K562 (cell line): ENCODE measurements around the gene ENTREP1. TPM values are rescaled to one million over a fixed set of nuclear protein-coding genes. Genes with fewer than 3 reads are reported as not detected.

ENCODE experiments used
- ATAC-seq: fragments of 200-7000 bp; cut with Tn5 transposase; 3 replicates; pipeline ENCODE4 v1.9.1; 2020; ENCODE audit warnings: moderate library complexity
- BruUV-seq: library from RNA; stranded (reverse); fragments of 400-500 nt; replicated peaks from 2 replicates; lab custom pipeline; 2021; lab: Mats Ljungman, UMichigan
- CTCF ChIA-PET: fragments of 300-600 bp; formaldehyde crosslinking; extraction: SDS; loops from one replicate; lab custom pipeline; 2021; ENCODE audit warnings: low intra/inter-chr PET ratio; lab: Yijun Ruan, JAX
- POLR2A ChIA-PET: fragments of 300-600, 350-650 bp; sonication (Branson Sonifier 250); formaldehyde crosslinking; extraction: SDS; loops from one replicate; lab custom pipeline; 2021; ENCODE audit warnings: antibody characterized with exemption, inconsistent platforms; lab: Yijun Ruan, JAX
- DNase-seq, 4 experiments: peaks; one replicate each; pipeline versions ENCODE4 v3.0.0 to v3.0.0-alpha.2; 2011 to 2018; ENCODE audit warnings: low spot score in 3 of 4, mixed read lengths in 3 of 4; ENCODE audit errors: extremely low read depth in 1 of 4
- FAIRE-seq: peaks from 2 replicates; lab custom pipeline; 2011; peaks lifted over from hg19 to GRCh38; lab: Jason Lieb, UNC
- H2AFZ ChIP-seq: 2 replicates; pipeline ENCODE4 v1.6.0; 2011; ENCODE audit warnings: low read depth, low read length, control low read depth, inconsistent platforms
- H3K27ac ChIP-seq: fragments of 200-600 bp; 3 replicates; pipeline ENCODE4 v1.8.0; 2011; ENCODE audit warnings: low read depth, mild to moderate bottlenecking, control low read depth, inconsistent platforms, low read length, moderate library complexity, mixed read lengths; ENCODE audit errors: extremely low read depth
- H3K27me3 ChIP-seq, 2 experiments: fragments of 300-600 bp in 1 of 2; 2 replicates in 1 of 2; 3 replicates in 1 of 2; pipeline versions ENCODE4 v1.6.0 to v1.8.0; 2011; ENCODE audit warnings: inconsistent platforms in 2 of 2, low read length in 2 of 2, mild to moderate bottlenecking in 1 of 2, mixed read lengths in 1 of 2, moderate library complexity in 1 of 2; ENCODE audit not compliant: control insufficient read depth in 2 of 2, insufficient read depth in 2 of 2
- H3K36me3 ChIP-seq: fragments of 300-600 bp; 3 replicates; pipeline ENCODE4 v1.8.0; 2011; ENCODE audit warnings: mild to moderate bottlenecking, low read length, inconsistent platforms; ENCODE audit not compliant: control insufficient read depth, insufficient read depth
- H3K4me1 ChIP-seq, 2 experiments: fragments of 200-600 bp in 1 of 2; replicated peaks in 1 of 2; 2 replicates in 1 of 2; 3 replicates in 1 of 2; pipeline versions ENCODE4 v1.5.1 to v1.8.0; 2011; ENCODE audit warnings: inconsistent platforms in 2 of 2, low read length in 2 of 2, mild to moderate bottlenecking in 1 of 2, mixed read lengths in 1 of 2, moderate library complexity in 1 of 2; ENCODE audit not compliant: control insufficient read depth in 2 of 2, insufficient read depth in 2 of 2
- H3K4me2 ChIP-seq: 2 replicates; pipeline ENCODE4 v1.6.1; 2011; ENCODE audit warnings: low read length, control low read depth, inconsistent platforms, mixed read lengths; ENCODE audit not compliant: insufficient read depth
- H3K4me3 ChIP-seq: fragments of 200-600 bp; sonication (generic), shearing (Covaris generic); 2 replicates; pipeline ENCODE4 v1.5.1; 2016; ENCODE audit warnings: control low read depth, inconsistent platforms
- H3K79me2 ChIP-seq: fragments of 200-600 bp; 3 replicates; pipeline ENCODE4 v1.8.0; 2011; ENCODE audit warnings: low read length, inconsistent platforms; ENCODE audit not compliant: control insufficient read depth, insufficient read depth
- H3K9ac ChIP-seq, 2 experiments: 2 replicates each; pipeline versions ENCODE4 v1.6.0 to v1.6.1; 2011; ENCODE audit warnings: low read depth in 2 of 2, low read length in 2 of 2, control low read depth in 1 of 2, inconsistent platforms in 1 of 2, mild to moderate bottlenecking in 1 of 2, mixed read lengths in 1 of 2; ENCODE audit not compliant: insufficient read depth in 1 of 2
- H3K9me1 ChIP-seq: one replicate; pipeline ENCODE4 v1.6.0; 2011; ENCODE audit warnings: inconsistent platforms, mild to moderate bottlenecking, low read length, moderate library complexity; ENCODE audit not compliant: control insufficient read depth, insufficient read depth
- H3K9me3 ChIP-seq: replicated peaks from 2 replicates; pipeline ENCODE4 v1.5.1; 2011; ENCODE audit warnings: low read depth, low read length, inconsistent platforms; ENCODE audit not compliant: control insufficient read depth, insufficient read depth
- H4K20me1 ChIP-seq: replicated peaks from 2 replicates; pipeline ENCODE4 v1.6.1; 2011; ENCODE audit warnings: low read length, inconsistent platforms, mixed read lengths; ENCODE audit not compliant: control insufficient read depth, insufficient read depth
- BHLHE40 ChIP-seq: IDR thresholded peaks from 2 replicates; pipeline ENCODE4 v1.6.1; 2011; ENCODE audit warnings: low read length, improper control_type of control experiment
- CBX1 ChIP-seq: sonication (generic); IDR thresholded peaks from 2 replicates; pipeline ENCODE4 v1.6.1; 2016; ENCODE audit warnings: antibody characterized with exemption, low read depth, mild to moderate bottlenecking
- CHD1 ChIP-seq: fragments of 200-600 bp; sonication (generic); IDR thresholded peaks from one replicate; pipeline ENCODE4 v1.6.1; 2012; ENCODE audit warnings: mild to moderate bottlenecking, moderate library complexity, low read length, inconsistent platforms
- HMG20A ChIP-seq: fragments of 450-650 bp; formaldehyde crosslinking; conservative IDR thresholded peaks from 2 replicates; pipeline ENCODE4 v1.4.0; 2020; ENCODE audit warnings: mild to moderate bottlenecking, mixed read lengths
- KDM4B ChIP-seq, 2 experiments: fragments of 450-650 bp in 1 of 2; sonication (generic) in 1 of 2; IDR thresholded peaks; 2 replicates each; pipeline ENCODE4 v1.6.1; 2016 to 2017; ENCODE audit warnings: borderline replicate concordance in 2 of 2, antibody characterized with exemption in 1 of 2, low read depth in 1 of 2, mild to moderate bottlenecking in 1 of 2
- SOX6 ChIP-seq: fragments of 450-650 bp; IDR thresholded peaks from 2 replicates; pipeline ENCODE4 v1.6.1; 2014; ENCODE audit warnings: mild to moderate bottlenecking
- ZFP30 ChIP-seq: fragments of 250-450 bp; sonication (Bioruptor Pico); IDR thresholded peaks from 2 replicates; pipeline ENCODE4 v1.8.0; 2022; ENCODE audit warnings: moderate library complexity, mild to moderate bottlenecking, inconsistent platforms, borderline replicate concordance
- ZNF24 ChIP-seq: fragments of 450-650 bp; IDR thresholded peaks from 2 replicates; pipeline ENCODE4 v1.6.1; 2016
- WGBS: fragments of 100-300 bp; shearing (Covaris generic); methylation state at CpG from one replicate; pipeline ENCODE4 v1.1.6; 2016; ENCODE audit warnings: low coverage, mixed read lengths; ENCODE audit not compliant: insufficient coverage; ENCODE audit errors: missing lambda C conversion rate; 5-methylcytosine and 5-hydroxymethylcytosine counted together
- in situ Hi-C: fragments of 300-500 bp; cut with MboI; formaldehyde crosslinking; loops from 4 replicates; pipeline ENCODE4 v1.15.0; 2018; ENCODE audit warnings: inconsistent platforms, mixed read lengths
- intact Hi-C: fragments of 100-400 bp; cut with micrococcal nuclease; formaldehyde crosslinking; loops from 2 replicates; pipeline ENCODE4 v1.14.2; 2022
- polyA plus RNA-seq, 8 experiments: library from polyadenylated mRNA; depleted of rRNA in 4 of 8; stranded (reverse) in 5 of 8; unstranded in 3 of 8; fragments of >200 nt; fragmentation: Nextera tagmentation in 2 of 8; fragmentation: Illumina TruSeq in 1 of 8; extraction: Ambion mirVana in 2 of 8; extraction: Trizol in 1 of 8; gene quantifications; 2 replicates each; pipeline versions ENCODE4 v1.2.1 to v1.2.3, GENCODE V29; 2011 to 2014; ENCODE audit warnings: inconsistent platforms in 1 of 8, missing spikeins in 1 of 8
- total RNA-seq, 7 experiments: library from RNA; depleted of rRNA in 6 of 7; stranded (reverse); fragments of >200 nt in 6 of 7; fragmentation: Illumina TruSeq in 2 of 7; extraction: Trizol in 2 of 7; gene quantifications; 2 replicates each; pipeline versions ENCODE4 v1.2.1 to v1.2.3, GENCODE V29; 2011 to 2021; ENCODE audit warnings: low replicate concordance in 1 of 7
- TF ChIP-seq, protein P1 (sequence below): sonication (generic); formaldehyde crosslinking; IDR thresholded peaks from 2 replicates; pipeline ENCODE4 v1.5.0; 2020; ENCODE audit warnings: missing genetic modification reagents

Gene ENTREP1
- total and polyA plus RNA-seq, 9 of the 15 experiments (the other 6 are each of a cell fraction or from before 2014, with no cell fraction given), result not detected

DNA sequence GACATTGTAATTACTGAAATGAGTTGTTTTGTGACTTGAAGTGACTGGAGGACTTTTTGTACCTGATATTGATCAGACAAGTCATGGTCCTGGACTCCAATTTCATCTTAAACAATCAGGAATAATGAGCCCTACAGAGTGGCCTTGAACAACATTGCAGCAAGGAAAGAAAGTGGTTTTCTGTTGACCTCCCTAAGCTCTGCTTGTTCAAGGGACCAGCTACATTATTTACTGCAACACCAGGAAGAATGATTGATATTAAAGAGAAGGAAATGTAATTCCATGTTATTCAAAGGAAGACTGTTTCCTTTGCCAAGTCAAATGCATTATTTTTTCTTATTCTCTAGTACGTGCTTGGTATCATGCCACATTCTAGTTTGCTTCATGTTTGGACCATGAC lies 22.6 kb downstream of the ENTREP1 start (continued):
- TF ChIP-seq, protein P1, sequence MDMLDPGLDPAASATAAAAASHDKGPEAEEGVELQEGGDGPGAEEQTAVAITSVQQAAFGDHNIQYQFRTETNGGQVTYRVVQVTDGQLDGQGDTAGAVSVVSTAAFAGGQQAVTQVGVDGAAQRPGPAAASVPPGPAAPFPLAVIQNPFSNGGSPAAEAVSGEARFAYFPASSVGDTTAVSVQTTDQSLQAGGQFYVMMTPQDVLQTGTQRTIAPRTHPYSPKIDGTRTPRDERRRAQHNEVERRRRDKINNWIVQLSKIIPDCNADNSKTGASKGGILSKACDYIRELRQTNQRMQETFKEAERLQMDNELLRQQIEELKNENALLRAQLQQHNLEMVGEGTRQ (CRISPR knock-in tag), result no peak
- TF ChIP-seq KDM4B (IDR thresholded peaks at IDR 0.05; ENCODE audit: borderline replicate concordance in 2 of 2, low read depth in 1 of 2) (no peak), ZFP30 (CRISPR knock-in tag) (no peak)
- TF ChIP-seq, all 486 proteins: peak for 0

DNA sequence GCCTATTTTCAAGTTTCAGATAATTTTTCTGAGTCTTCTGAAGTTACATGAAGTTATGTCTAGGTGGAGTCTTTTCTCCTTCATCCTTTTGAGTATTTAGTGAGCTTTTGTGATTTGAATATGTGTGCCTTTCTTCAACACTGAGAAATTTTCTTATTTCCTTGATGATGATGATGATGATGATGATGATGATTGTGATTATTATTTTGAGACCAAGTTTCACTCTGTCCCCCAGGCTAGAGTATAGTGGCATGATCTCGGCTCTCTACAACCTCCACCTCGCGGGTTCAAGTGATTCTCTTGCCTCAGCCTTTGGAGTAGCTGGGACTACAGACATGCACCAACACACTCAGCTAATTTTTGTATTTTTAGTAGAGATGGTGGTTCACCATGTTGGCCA lies 26.2 kb downstream of the ENTREP1 start:
- POLR2A ChIA-PET, result interaction anchor here (0.7 kb wide), 1 partner anchor 8 kb away, joined by 3 read pairs; no protein-coding TSS in a partner anchor
- in situ Hi-C loops, result no loop called here
- ATAC-seq, result no peak

More for the DNA sequence above, 26.2 kb downstream of the ENTREP1 start:
- BruUV-seq, result no TSS peak
- intact Hi-C loops, result no loop called here
- no peaks in the 10 kb centered on the region for H3K36me3 ChIP-seq
- peaks cover 0 to 3% of the 10 kb centered on the region in 2 experiments; a peak in 2 of 5 replicates for H3K27me3 ChIP-seq
- WGBS, result 0% methylated on average over 3 of the region's 3 CpGs
- H3K27ac ChIP-seq, result no peak overlapping the region
- H2AFZ ChIP-seq, result no peak overlapping the region
- no peak for DNase-seq
- no peak overlapping the region for H3K4me3 ChIP-seq
- TF ChIP-seq HMG20A (CRISPR knock-in tag) (no peak), BHLHE40 (no peak), SOX6 (no peak), CHD1 (no peak), CBX1 (no peak), ZNF24 (no peak)
- TF ChIP-seq, all 486 proteins: peak for 0
- Histone ChIP-seq H3K79me2 (no peaks in the 10 kb centered on the region), H3K9me3 (no peaks in the 10 kb centered on the region), H3K9me1 (no peaks in the 10 kb centered on the region), H3K9ac (no peak overlapping the region), H4K20me1 (no peaks in the 10 kb centered on the region), H3K4me2 (no peak overlapping the region), H3K4me1 (peaks cover 0 to 4% of the 10 kb centered on the region in 2 experiments; a peak in 2 of 5 replicates)
- no peak for FAIRE-seq
- CTCF ChIA-PET, result no interaction called here
